GM18508 (cell line): ENCODE results near the gene ITGB7.
"Not testable (repeated sequence)": the region's sequence is repeated elsewhere in the genome, so short reads cannot be mapped to it uniquely, and the experiment has no call there.

Experiments used
- ATAC-seq: cut with Tn5 transposase; IDR thresholded peaks from one replicate; pipeline ENCODE4 v1.9.1; 2021; ENCODE audit warnings: moderate number of reproducible peaks; ENCODE audit not compliant: insufficient read depth, unreplicated experiment

ITGB7 gene

DNA sequence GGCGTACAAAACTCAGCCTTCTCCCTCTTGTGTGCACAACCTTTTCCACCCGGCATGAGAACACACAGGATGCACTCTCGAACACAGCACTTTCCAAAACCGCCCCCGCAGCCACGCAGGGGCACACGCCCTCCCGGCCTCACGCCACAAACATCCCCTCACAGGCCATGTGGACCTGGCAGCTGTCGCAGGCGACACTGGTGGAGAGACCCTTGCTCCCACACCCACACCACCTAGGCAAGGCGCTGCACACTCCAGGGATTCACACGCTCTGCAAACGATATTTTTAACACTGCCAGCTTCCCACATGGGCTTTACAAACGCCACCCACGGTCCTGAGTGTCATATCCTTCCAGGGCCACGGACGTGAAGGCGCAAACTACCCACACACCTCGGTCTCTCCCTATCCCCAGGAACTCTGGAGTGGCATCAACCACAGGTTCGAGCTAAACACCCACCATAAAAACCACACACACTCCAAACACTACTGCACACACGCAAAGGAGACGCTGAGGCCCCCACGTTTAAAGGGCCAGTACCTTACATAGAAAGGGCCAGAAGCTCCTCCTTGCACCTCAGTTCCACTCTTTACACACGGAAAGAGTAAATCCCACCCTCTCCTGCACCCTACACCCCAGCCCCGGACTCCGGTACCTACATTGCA lies 12.4 kb upstream of the ITGB7 start:
- no peak for ATAC-seq

DNA sequence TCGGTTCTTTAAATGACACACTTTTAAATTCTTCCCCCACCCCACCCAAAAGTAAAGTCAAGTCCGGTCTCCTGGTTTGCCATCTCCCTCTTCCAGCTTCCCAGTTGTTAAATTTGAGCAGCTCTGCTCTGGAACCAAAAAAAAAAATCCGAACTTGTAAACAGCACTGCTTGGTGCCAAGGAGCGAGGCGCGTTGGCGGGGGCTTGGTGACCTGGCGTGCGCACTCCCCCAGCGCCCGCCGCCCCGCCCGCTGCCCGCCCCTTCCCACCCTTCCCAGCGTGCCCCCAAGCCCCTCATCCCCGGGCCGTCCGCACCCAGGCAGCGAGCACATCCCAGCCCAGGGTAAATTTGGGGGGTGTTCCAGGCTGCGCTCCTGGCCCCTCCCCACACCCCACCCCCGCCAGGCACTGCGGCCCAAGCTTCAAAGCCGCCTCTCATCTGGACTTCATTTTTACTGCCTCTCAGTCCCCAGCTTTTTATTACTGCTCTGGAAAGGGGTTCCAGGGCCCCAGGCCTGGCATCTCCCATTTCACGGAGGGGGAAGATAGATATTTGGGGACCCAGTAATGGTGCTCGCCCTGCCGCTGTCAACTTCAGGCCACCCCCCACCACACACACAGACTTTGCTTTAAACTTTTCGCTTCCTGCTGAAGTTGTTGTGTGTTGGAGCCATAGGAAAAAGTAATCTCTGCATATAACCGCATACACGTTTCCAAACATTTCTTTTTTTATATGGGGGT lies 11.7 kb upstream of the ITGB7 start:
- ATAC-seq = no peak

DNA sequence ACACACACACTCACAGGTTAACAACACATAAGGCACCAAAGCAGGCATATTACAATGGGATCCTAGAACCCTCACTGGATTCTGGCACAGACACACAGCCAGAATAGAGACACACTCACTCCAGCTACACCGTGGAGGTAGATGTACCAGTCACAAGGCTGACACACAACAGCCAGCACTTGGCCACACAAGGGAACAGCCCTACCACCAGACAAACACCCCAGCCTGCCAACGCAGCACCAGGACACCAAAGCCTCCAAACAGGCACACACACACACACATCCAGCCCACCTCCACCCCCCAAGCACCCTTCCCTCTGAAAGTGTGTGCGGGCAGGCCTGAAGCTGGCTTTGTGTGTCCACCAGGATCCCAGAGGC lies 10.9 kb upstream of the ITGB7 start:
- ATAC-seq = no peak

DNA sequence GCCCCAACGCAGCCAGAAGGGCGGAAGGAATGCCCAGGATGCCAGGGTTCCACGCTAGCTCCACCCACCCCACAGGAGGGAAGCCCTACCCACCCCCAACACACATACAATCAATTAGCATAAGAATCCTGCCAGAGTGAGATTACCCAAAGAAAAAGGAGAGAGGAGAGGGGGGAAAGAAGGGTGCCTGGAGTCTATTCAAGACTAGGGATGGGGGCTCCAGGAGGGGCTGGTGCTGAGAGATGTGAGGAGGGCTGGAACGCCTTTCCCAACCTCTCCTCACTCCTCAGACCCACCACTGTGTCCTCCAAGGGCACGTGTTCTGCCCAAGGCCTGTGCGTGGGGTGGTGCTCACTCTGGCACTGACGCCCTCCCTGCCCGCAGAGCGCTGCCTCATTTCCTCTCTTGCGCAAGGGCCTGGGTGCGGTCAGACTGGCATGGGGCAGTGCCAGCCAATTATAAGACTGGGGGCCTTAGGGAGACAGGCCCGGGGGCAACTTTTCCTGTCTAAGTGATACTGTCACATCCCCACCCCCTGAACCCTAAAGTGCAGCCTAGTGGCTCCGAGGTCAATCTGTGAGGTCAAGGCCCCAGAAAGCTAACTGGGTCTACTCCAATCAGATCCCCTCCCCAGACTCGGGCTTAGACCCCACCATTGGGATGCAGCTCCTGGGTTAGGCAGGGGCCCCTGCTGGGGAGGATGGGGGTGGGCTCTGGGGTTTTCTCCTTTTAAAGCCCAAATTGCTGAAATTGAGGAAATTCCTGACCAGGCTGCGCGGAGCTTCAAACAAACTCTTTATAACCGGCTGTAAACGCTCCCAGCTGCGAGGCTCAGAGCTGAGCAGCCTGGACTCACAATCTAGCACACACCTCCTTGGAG lies 10.2 kb upstream of the ITGB7 start:
- no peak for ATAC-seq

DNA sequence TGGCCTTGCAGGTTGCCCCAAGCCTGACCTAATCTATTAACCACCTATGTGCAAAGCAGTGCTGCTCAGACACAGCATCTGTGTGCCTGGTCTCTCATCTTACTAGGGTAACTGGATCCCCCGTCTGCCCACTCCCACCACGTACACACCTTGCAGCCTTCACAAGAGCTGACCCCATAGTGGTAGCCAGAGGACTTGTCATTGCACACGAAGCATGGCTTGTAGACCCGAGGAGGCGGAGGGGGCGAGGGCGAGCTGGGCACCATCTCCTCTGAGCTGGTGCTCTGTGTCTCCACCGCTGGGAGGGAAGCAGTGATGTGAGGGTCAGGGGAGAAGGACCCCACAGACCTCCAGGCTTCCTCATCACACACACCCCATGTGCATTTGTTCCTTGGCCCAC lies 8.4 kb upstream of the ITGB7 start:
- ATAC-seq = no peak

DNA sequence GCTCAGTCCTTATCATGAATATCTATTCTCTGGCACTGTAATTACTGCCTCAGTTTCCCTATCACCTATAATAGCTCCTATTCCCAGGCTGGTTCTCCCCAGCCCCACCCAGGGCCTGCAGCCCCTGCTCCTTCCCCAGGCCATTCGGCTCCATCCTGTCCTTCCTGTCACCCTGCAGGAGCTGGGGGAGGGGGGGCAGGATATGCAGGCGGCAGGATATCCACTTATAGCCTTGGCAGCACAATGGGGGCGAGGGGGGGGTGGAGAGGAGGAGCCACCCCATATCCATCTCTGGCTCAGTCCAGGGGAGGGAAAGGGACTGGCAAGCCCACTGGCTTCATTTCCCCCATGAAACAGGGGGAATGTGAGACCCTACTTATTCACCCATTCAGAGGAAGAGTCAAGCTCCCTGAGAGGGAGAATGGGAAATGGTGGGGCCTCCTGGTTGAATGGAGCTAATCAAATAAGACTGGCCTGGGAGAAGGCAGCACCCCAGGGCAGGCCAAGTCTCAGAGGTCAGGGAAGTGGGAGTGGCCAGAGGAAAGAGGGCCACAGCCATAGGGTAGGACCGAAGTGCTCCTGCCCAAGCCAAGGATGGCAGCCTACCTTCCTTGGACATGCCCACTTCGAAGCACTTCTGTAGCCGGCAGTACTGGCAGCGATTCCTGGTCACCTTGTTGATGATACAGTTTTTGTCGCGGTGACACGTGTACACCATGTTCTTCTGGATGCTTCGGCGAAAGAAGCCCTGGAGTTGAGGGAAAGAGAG lies 7.8 kb upstream of the ITGB7 start:
- no peak for ATAC-seq

DNA sequence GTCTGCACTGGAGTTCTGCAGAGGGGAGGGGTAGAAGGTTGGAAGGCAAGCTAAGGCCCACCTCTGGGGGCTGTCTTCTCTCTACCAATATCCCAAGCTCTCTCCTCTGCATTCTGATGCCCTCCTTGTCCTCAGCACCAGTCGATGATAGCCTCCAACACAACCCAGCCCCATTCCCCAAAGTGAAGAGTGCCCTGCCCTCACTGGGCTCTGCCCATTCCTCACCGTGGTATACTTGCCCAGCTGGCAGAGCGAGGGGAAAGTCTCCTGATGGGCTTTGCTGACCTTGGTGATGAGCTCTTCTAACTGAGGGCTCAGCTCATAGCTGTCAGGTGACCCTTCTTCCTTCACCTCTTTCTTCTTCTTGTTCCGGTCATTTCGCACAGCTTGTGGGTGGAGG lies 7.2 kb upstream of the ITGB7 start:
- ATAC-seq = no peak

DNA sequence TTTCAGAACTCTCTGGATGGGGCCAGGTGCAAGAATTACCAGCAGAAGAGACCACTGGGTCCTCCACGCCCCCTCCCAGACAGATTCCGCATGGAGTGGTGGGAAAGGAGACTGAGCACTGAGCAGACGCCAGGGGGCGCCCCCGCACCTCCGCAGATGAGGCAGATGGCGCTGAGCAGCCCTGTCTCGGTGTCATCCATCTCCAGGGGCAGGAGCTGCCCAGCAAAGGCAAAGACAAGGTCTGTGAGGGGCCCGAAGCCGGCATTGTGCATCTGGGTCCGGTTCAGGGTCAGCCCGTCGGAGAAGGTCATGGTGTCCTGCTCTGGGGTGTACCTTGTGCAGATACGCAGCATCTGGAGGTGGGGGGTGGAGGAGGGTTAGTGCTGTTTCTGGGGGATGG lies 6.3 kb upstream of the ITGB7 start:
- no peak for ATAC-seq

DNA sequence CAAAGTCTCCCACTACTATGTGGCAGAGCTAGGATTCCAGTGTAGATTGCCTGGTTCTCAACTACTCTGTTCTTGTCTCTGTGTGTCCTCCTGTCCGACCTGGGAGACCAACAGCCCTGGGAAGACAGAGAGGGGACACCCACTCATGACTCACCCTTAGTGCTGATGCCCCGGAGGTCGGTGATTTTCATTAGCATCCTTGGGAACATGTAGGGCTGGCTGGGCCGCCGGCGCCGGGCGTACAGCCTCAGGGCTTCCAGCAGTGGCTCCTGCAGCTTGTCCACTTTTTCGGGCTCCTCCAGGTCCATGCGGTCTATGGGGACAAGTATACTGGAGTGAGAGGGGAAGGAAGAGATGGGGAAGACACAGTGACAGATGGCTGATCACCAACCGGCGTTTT lies 5.9 kb upstream of the ITGB7 start:
- ATAC-seq = no peak

DNA sequence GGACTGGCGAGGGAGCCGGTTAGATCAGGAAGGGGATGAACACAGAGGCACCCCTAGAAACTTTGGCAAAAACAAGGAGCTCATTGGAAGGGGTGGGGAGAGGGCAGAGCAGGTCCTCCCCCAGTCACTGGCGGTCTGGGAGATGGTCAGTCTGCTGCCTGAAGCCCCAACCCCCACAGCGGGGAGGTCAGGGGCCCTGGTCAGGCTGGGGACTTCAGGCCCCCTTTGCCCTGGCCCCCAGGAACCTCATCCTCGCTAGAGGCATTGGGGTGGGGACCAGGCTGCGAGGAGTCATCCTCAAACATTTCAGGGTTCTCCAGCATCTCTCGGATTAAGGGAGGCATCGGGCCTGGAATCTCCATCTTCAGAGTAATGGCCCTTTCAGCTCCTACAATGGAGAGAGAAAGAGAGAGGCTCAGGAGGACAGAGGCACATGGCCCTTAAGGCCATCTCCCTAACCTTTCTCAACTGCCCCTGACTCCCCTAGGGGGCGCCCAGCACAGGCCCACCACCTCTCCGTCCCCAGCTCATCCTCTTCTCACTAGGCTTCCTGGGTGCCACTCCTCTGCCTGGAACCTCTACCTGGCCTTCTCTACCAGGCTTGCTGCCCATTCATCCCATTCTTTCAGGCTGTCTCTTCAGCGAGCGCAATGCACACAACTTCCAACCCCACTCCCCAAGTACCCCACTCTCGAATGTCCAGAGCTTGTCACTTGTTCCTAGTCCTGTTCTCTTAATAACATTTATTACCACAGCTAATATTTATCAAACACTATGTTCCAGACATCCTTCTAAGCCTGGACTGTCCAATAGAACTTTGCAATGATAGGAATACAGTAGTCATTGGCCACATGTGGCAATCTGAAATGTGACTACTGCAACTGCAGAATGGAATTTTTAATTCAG lies 4.7 kb upstream of the ITGB7 start:
- no peak for ATAC-seq

DNA sequence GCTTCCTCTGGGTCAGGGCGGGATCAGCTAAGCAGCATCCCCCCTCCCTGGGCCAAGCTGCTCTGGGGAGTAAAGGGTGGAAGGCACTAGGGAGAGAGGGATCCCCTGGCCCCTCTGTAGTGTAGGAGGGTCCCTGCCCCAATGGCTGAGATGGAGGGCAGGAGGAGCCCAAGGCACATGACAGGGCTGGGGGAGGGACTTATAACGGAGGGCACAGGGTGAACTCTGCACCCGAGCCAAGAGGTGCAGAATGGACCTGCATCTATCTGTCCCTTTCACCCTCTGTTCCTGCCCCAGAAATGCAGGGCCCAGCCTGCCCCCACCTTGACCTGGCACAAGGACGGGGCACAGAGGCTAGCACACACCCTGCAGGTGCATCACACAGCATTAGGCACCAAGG lies 3.8 kb upstream of the ITGB7 start:
- ATAC-seq = no peak

DNA sequence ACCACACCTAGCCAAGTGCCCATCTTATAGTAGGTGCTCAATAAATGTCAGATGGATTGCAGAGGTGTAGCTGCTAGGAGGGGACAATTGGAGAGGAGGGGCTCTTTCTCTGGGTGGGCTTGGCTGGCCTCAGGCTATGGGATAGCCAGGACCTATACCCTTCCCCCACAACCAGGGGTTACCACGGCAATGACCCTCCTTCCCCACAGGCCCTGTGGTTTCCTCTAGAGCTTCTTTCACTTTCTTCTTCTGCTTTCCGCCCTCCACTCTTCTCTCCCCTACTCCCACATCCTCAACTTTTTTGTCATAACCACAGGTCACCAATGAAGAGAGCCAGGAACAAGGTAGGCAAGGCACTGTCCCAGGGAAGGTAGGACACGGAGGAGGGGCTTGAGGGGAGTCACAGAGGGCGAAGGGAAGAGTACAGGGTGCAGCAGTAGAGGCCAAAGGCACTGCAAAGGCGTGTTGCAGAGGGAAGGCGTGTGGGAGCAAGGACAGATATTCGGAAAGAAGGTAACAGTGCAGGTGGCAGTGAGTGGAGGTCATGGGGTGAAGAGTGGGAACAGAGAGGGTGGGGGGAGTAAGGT lies 1.9 kb upstream of the ITGB7 start:
- ATAC-seq = no peak

DNA sequence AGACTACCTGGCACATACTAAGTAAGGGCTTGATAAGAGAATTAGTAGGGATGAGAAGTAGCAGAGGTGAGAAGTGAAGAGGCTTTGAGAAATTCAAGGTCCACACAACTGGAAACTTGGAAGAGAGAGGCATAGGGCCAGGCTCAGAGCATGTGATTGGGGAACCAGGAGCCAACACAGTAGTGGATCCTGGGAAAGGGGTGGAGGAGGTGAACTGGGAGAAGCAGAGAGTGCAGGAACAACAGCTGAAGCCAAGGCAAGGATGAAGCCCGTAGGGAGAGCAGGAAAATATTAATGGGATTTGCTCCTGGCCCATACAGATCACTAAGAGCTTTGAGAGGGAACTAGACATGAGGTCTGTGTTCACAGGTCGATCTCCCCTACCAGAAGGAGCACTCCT lies 1.4 kb upstream of the ITGB7 start:
- ATAC-seq = no peak

DNA sequence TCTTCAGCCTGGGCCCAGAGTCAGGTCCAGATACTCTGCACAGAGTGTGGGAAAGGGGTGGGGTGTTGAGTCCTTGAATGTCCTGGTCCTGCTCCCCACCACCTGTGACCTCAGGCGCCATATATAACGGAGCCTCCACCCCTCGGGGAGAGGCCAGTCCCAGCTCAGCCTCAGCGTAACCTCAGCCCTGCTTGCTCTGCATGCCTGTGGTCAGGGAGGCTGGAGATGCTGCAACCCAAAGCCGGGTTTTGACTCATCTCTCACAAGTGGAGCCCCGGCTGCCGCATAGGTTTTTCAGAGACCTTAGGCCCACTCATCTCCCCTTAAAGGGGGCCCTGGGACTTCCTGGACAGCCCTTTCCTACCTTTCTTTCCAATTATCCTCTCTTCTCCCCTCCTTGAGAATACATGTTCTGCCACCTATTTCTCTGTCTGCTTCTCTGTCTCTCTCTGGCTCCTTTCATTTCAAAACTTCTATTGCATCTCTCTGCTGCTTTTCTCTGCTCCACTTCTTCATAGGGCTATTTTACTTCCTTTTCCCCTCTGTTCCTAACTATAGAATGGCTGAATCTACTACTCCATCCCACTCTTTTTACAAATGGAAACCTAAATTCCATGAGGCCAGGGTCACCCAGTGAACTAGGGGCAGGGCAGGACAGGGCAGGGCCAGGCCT lies 1.2 kb downstream of the ITGB7 start:
- peak; percentile 36 for ATAC-seq

DNA sequence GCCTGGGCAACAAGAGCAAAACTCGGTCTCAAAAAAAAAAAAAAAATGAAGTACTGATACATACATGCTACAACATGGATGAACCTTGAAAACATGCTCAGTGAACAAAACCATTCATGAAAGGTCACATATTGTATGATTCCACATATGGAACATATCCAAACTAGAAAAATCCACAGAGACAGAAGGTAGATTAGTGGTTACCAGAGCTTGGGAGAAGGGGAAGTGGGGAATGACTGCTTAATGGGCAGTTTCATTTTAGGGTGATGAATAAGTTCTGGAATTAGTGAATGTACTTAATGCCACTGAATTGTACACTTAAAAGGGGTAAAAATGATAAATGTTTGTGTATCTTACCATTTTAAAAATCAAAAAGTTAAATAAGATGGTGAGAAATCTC lies 2.7 kb downstream of the ITGB7 start:
- no peak for ATAC-seq

DNA sequence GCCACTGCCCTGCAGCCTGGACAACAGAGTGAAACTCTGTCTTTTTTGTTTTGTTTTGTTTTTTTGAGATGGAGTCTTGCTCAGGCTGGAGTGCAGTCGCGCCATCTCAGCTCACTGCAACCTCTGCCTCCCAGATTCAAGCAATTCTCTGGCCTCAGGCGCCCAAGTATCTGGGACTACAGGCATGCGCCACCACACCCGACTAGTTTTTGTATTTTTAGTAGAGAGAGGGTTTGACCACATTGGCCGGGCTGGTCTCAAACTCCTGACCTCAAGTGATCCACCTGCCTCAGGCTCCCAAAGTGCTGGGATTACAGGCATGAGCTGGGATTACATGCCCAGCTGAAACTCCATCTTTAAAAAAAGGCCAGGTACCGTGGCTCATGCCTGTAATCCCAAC lies 4.7 kb downstream of the ITGB7 start:
- ATAC-seq = not testable (repeated sequence)

DNA sequence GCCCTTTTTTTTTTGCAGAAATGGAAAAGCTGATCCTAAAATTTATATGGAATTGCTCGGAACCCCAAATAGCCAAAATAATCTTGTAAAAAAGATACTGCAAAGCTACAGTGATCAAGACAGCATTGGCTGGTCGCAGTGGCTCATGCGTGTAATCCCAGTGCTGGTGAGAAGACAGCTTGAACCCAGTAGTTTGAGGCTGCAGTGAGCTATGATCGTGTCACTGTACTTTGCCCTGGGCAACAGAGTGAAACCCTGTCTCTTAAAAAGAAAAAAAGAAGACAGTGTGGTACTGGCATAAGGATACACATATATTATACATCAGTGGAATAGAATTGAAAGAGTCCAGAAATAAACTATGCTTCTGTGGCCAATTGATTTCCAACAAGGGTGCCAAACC lies 5.4 kb downstream of the ITGB7 start:
- ATAC-seq = no peak

DNA sequence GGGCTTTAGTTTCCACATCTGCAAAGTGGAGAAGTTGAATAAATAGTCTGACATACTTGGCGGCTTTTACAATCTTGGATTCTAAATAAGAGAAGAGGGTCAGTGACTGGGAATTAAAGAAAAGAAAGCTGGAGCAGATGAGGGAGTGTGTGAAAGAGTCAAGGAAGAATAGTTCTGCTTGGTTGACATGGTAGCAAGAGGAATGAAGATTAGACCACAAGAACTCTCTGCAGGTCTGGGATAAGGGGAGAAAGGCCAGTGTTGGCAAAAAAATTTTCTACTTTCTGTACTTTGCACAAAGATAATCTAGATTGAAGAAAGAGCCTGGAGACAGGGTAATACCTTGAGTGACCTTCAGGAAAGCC lies 5.9 kb downstream of the ITGB7 start:
- no peak for ATAC-seq
